ENCODE measurements around the gene DDX51.
A peak's percentile ranks its signal among the peaks of the same experiment; 100 is the strongest.

DDX51 gene

GRCh38 chr12:132144115-132144809 lies at the start of gene DDX51, which contains the start of gene NOC4L:
DDX51 (minus strand) TSS chr12:132144319; CDS start chr12:132144296, 23 bp downstream.
NOC4L (plus strand) TSS chr12:132144457; CDS start chr12:132144489, 32 bp downstream.
- Histone ChIP-seq H3K4me1 (ENCODE audit: insufficient read depth, low read length, poor library complexity, severe bottlenecking) (peaks cover 31% of the 10 kb centered on the region), H2AFZ (ENCODE audit: low read length) (peak within 1 kb of the TSS; percentile 91)

GRCh38 chr12:132191715-132192553 lies 47.8 kb upstream of the DDX51 start:
- Histone ChIP-seq H3K4me2 (ENCODE audit: low read depth, low read length, poor library complexity, severe bottlenecking) (no peak overlapping the region), H3K9me3 (ENCODE audit: insufficient read depth, low read depth, low read length) (no peaks in the 10 kb centered on the region), H4K20me1 (ENCODE audit: insufficient read depth, low read length, poor library complexity, severe bottlenecking) (no peaks in the 10 kb centered on the region), H3K36me3 (ENCODE audit: insufficient read depth, low read length) (no peaks in the 10 kb centered on the region), H3F3A (ENCODE audit: low read depth) (no peaks in the 10 kb centered on the region), H3K79me2 (ENCODE audit: insufficient read depth, low read length) (no peaks in the 10 kb centered on the region), H3K4me1 (ENCODE audit: insufficient read depth, low read length, poor library complexity, severe bottlenecking) (peaks cover 23% of the 10 kb centered on the region), H3K9ac (ENCODE audit: low read depth, low read length, poor library complexity, severe bottlenecking) (no peak overlapping the region), H3K9me2 (replicated peaks; ENCODE audit: low read depth, low read length) (no peaks in the 10 kb centered on the region), H2AFZ (ENCODE audit: low read length) (no peak overlapping the region), H3K27me3 (ENCODE audit: insufficient read depth, low read length, poor library complexity, severe bottlenecking) (no peaks in the 10 kb centered on the region), H3K4me3 (ENCODE audit: low read length, poor library complexity, severe bottlenecking) (no peak overlapping the region)
- TF ChIP-seq EZH2phosphoT487 (IDR thresholded peaks at IDR 0.05; ENCODE audit: borderline replicate concordance) (no peak), CTCF (conservative IDR thresholded peaks at IDR 0.05; ENCODE audit: low read length) (no peak)

More at GRCh38 chr12:132144115-132144809, at the start of gene DDX51, which contains the start of gene NOC4L:
- Histone ChIP-seq H3K27me3 (ENCODE audit: insufficient read depth, low read length, poor library complexity, severe bottlenecking) (no peaks in the 10 kb centered on the region), H3K9me3 (ENCODE audit: insufficient read depth, low read depth, low read length) (no peaks in the 10 kb centered on the region), H3K9me2 (replicated peaks; ENCODE audit: low read depth, low read length) (no peaks in the 10 kb centered on the region), H3F3A (ENCODE audit: low read depth) (no peaks in the 10 kb centered on the region), H3K79me2 (ENCODE audit: insufficient read depth, low read length) (peaks cover 50% of the 10 kb centered on the region), H3K4me3 (ENCODE audit: low read length, poor library complexity, severe bottlenecking) (peak within 1 kb of the TSS; percentile 93), H3K36me3 (ENCODE audit: insufficient read depth, low read length) (peaks cover 24% of the 10 kb centered on the region; the same call in 1 of the 2 replicates), H3K4me2 (ENCODE audit: low read depth, low read length, poor library complexity, severe bottlenecking) (peak within 1 kb of the TSS; percentile 99), H4K20me1 (ENCODE audit: insufficient read depth, low read length, poor library complexity, severe bottlenecking) (peaks cover 24% of the 10 kb centered on the region), H3K9ac (ENCODE audit: low read depth, low read length, poor library complexity, severe bottlenecking) (peak within 1 kb of the TSS; percentile 88)
- TF ChIP-seq CTCF (conservative IDR thresholded peaks at IDR 0.05; ENCODE audit: low read length) = no peak
- no peak for TF ChIP-seq EZH2phosphoT487 (IDR thresholded peaks at IDR 0.05; ENCODE audit: borderline replicate concordance)

GRCh38 chr12:132190834-132191500 lies 46.8 kb upstream of the DDX51 start:
- Histone ChIP-seq H3K4me3 (ENCODE audit: low read length, poor library complexity, severe bottlenecking) (peak overlapping the region; percentile 76), H3K79me2 (ENCODE audit: insufficient read depth, low read length) (no peaks in the 10 kb centered on the region)
- TF ChIP-seq CTCF (conservative IDR thresholded peaks at IDR 0.05; ENCODE audit: low read length) (no peak), EZH2phosphoT487 (IDR thresholded peaks at IDR 0.05; ENCODE audit: borderline replicate concordance) (no peak)

More at GRCh38 chr12:132190834-132191500, 46.8 kb upstream of the DDX51 start:
- Histone ChIP-seq H4K20me1 (ENCODE audit: insufficient read depth, low read length, poor library complexity, severe bottlenecking) (no peaks in the 10 kb centered on the region), H3K4me2 (ENCODE audit: low read depth, low read length, poor library complexity, severe bottlenecking) (peak overlapping the region; percentile 90), H3K9me3 (ENCODE audit: insufficient read depth, low read depth, low read length) (no peaks in the 10 kb centered on the region), H3K9ac (ENCODE audit: low read depth, low read length, poor library complexity, severe bottlenecking) (peak overlapping the region; percentile 75), H3K4me1 (ENCODE audit: insufficient read depth, low read length, poor library complexity, severe bottlenecking) (peaks cover 33% of the 10 kb centered on the region), H3K9me2 (replicated peaks; ENCODE audit: low read depth, low read length) (no peaks in the 10 kb centered on the region), H3K27me3 (ENCODE audit: insufficient read depth, low read length, poor library complexity, severe bottlenecking) (no peaks in the 10 kb centered on the region), H3K36me3 (ENCODE audit: insufficient read depth, low read length) (no peaks in the 10 kb centered on the region), H2AFZ (ENCODE audit: low read length) (no peak overlapping the region), H3F3A (ENCODE audit: low read depth) (no peaks in the 10 kb centered on the region)
